HS-5 (cell line): ENCODE data around the gene KLHL30.
"Not testable (repeated sequence)": the region's sequence is repeated elsewhere in the genome, so short reads cannot be mapped to it uniquely, and the experiment has no call there.

Experiments used
- DNase-seq: peaks from one replicate; pipeline ENCODE4 v3.0.0-alpha.2; 2012; ENCODE audit warnings: low read depth

Gene KLHL30

DNA sequence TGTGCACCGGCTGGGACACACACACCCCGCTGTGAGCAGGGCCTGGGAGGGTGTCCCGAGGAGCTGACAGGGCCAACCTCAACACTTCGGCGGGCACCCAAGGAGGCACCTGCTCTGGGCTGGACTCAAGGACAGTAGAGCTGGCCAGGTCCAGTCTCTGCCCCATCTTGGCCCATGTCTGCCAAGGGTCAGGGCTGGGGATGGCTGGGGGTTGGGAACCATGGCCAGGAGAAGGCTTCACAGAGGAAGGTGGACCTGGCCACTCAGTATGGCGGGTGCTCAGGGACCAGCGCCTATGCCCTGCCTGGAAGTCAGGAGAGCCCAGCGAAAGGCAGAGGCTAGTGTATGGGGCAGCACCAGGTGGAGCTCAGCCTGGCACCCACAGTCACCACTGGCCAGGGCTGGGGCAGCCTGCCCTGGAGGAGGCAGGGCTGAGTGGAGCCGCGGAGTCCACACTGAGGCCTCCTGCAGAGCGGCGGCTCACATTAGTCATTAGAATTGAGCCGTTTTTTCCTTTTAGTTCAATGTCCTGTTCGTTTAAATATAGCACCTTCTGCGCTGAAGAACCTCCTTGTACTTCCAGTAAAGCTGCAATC, 24.5 kb downstream of the KLHL30 start:
- DNase-seq = no peak

DNA sequence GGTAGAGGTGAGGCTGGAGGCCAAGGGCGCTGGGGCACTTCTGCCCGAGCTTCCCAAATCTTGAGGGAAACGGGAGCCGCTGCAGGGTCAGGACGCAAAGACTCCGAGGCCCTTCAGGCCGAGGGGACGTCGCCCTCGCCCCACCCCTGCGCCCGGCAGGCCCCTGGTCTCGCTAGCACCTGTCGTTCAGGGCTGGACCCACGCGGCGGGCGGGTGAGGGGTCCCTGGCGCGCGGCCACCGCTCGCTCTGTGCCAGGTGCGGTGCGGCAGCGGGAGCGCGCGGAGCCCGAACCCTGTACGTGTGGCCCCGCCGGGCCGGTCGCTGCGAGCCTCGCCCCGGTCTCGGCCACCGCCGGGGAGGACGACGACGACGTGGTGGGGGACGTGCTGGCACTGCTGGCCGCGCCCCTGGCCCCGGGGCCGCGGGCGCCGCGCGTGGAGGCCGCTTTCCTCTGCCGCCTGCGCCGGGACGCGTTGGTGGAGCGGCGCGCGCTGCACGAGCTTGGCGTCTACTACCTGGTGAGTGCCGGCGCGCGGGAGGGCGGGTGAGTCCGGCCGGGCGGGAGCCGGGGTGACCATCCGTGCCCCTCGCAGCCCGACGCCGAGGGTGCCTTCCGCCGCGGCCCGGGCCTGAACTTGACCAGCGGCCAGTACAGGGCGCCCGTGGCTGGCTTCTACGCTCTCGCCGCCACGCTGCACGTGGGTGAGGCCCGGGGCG, 25.2 kb downstream of the KLHL30 start:
- no peak for DNase-seq

- DNase-seq = no peak
Observed at GRCh38 chr2:238164906-238165287, 26.4 kb downstream of the KLHL30 start.

DNA sequence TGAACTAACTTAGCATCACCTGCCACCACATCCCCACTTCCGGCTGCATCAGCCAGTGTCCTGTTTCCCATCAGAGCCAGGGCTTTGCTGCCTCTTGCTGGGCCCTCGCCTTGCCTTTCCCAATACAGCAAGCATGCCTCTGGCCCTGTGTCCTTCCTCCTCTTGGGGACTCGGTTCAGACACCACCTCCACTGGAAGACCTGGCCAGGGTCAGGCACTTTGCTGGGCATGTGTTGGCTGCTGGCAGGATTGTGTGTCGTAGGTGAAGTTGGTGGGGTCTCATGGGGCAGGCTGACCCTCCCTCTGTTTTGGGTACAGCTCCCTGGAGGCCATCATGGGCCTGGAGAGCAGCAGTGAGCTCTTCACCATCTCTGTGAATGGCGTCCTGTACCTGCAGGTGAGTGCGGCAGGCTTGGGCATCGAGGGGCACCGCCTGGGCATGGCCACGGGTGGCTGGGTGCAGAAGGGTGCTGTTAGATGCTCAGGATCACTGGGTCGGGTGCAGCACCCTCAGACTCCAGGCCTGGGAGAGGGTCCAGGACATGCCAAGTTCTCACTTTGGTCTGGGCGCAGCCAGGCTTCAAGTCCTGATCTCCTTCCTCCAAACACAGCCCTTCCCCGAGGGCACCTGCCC, 26.9 kb downstream of the KLHL30 start:
- DNase-seq = no peak

GRCh38 chr2:238166391-238167343, 28.2 kb downstream of the KLHL30 start:
- DNase-seq = no peak

- DNase-seq = no peak
Observed at GRCh38 chr2:238167344-238167715, 28.9 kb downstream of the KLHL30 start.

DNA sequence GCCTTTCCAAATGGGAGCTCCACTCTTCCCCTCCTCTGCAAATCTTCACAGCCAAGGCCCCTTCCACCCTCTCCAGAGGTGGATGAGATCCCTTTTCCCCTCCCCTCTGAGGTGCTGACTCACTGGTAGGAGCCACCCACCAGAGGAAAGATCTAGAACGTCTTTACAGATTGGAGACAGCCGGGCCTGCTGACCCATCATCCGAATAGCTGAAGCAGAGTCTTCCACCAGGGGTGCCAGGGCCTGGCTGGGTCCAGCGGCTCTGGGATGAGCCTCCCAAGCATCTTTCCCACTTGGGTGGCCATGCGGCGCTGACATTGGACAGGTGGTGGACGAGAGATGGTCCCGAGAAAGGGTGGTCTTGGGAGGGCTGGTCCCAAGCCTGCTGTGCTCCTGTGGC, 29.3 kb downstream of the KLHL30 start:
- no peak for DNase-seq

DNA sequence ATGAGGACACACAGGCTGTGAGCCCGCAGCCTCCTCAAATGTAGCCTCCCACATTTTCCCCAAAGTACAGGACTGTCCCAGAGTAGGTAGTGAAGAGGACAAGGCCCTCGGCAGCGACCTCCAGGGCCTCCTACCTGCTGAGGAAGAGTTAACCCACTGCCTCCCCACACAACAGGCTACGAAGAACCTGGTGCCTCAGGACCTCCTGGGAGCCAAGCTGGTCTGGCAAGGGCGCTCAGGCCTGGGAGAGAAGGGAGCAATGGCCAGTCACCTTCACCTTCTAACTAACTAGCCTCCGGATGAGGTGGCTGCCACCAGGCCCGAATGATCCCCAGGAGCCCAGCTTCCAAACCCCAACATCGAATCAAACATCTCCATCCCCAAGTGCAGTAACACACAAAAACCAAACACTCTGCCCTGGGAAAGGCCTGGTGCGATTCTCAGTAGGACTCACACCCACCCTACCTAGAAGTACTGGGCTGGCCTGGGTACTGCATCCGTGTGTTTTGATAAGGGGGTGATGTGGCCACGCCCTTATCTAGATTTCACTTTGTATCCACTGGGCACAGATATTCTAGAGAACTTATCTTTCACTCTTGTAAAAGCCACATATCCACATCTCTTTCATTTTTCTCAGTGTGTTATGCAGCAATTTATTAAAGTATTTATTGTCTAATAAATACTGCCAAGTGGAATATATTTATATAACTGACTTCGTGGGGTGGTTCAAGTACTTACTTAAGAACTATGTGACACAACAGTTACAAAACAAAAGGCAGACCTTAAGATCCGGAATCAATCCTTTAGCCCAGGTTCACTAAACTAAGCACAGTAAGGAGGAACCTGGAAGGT, 30.0 kb downstream of the KLHL30 start:
- DNase-seq = no peak

- peak; percentile 87 for DNase-seq
Observed at GRCh38 chr2:238169048-238169707, 30.7 kb downstream of the KLHL30 start.

DNA sequence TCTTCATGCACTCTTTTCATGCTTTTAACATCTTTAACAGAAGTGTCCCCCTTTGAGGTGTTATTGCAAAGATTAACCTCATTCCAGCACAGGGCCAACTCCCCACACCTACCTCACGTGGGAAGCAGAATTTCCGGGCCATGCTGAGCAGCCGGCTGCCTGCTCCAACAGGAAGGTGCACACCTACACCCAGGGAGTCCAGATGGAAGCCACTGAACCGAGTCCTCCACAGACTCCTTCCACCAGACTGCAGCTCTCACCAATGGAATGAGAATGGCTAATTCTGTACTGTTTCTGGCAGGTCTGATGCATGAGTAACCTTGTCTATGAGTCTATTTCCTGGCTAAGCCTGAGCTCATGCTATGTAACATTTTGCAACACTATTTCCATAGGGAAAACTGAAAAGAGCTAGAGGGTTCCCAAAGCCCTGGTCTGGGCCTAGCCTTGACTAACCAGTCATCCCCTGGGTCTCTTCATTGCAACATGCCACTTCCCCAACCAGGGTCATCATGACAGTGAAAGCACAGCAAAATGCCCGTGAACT, 31.3 kb downstream of the KLHL30 start:
- peak; percentile 99 for DNase-seq

DNA sequence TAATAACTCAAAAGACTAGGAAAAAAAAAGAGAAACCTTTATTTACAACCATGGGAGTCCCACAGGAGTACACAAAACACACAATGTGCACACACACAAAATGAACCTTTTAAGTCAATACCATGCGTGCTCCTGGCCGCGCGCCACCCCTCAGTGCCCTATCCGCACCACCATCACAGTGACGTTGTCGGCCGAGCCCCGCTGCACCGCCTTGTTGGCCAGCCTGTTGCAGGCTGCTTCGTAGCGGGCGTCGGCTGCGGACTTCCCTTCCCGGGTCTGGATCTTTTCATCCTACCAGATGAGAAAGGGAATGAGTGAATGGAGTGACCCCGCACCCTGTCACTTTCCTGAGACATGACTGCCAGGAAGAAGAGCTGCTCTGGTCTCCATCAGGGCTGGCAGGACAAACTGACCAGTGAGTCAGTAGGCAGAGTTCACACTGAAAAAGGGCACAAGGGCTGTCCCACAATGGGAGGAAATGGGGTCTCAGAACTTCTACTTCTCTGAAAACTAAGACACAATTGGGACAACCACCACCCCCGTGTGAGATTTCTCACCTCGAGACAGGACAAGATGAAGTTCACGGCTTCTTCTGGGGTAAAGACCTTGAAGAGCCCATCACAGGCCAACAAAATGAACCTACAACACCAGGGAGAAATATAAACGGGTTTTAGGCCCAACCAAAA, 32.1 kb downstream of the KLHL30 start:
- no peak for DNase-seq

GRCh38 chr2:238171072-238171431, 32.6 kb downstream of the KLHL30 start:
- DNase-seq = not testable (repeated sequence)

DNA sequence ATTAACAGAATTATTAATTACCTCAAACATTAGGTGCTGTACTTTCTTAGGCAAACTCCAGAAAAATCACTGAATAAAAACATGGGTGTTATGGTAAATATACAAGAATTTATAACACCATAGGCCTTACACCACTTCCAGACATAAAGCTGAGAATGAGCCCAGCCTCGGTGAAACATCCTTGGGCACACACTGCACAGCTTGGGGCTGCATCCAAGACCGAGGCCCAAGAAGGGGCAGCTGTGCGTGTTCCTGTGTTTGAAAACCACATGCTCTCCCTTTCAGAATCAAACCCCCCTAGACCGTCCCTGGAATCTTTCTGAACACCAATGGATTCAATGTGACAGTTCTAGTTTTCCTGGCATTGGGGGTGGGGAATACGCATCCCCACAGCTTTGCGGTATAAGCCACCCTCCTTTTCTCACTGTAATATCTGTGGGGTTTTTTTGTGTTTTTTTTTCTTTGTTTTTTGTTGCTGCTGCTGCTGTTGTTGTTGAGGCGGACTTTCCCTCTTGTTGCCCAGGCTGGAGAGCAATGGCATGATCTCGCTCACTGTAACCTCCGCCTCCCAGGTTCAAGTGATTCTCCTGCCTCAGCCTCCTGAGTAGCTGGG, 33.2 kb downstream of the KLHL30 start:
- no peak for DNase-seq

DNA sequence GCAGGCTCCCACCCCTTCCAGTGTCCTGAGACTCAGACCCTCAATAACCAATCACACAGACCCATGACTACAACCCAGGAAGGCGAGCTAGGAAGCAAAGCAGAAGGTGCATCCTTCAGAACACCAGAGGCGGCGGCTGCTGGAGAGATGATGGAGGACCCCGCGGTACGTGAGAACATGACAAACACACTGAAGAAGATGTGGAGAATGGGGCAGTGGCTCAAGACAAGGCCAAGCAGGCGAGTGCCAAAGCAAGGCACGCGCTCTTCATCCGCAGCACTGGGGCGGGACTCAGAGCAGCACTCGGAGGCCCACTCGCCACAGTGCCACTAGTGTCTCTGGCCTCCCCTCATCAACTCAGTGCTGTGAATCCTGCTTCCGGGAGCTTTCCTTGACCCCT, 34.0 kb downstream of the KLHL30 start:
- no peak for DNase-seq

DNA sequence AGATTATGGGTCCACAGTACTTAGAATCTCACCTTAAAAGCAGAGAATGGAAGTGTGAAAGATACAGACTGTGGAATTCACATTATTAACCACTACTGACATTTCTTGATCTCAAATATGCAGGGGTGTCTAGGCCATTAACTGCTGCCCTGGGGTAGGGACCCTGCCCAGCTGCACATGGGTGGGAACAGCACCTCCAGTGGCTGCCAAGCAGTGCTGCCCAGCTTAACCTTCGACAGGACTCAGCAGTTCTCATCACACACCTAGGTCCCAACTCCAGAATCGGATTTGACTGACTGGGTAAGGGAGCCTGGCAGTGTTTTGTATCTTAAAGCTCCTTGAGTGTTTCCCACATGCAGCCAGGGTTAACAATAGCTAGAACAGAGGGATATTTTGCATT, 35.2 kb downstream of the KLHL30 start:
- DNase-seq = no peak

DNA sequence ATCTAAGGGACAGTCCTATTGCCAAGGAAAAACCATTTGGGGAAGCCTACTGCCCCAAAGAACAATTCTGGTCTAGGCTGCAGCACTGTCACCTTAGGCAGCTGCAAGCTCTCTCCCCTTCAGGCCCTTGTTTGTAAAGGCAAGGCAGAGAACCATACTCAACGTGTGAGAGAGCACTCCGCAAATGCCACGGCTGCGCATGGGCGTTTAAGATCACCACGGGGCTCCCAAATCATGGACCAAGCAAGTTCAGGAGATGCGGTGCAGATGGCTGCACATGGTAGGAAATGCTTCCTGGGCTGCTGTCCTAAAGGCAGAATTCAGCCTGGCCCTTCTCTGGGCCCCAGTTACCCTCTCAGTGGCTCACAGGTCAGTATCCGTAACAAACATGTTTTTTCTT, 35.8 kb downstream of the KLHL30 start:
- no peak for DNase-seq

- no peak for DNase-seq
Observed at GRCh38 chr2:238174701-238175100, 36.2 kb downstream of the KLHL30 start.

DNA sequence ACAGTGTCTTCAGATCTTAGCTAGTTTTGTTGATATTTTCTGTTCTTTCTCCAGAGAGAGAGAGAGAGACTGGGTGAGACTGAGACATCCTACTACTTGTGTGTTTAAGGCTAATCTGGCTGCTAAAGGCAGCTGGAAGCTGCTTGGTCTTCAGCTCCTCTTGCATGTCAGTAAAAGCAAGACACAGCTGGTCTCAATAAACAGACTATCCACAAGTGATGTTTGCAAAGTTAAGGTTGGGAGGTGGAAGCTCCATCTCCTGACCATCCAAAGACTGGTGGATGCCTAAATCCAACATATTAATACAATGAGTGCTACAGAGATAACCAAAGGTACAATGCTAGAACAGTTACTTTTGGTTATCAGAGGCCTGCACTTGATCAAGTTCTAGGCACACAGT, 38.1 kb downstream of the KLHL30 start:
- DNase-seq = no peak

DNA sequence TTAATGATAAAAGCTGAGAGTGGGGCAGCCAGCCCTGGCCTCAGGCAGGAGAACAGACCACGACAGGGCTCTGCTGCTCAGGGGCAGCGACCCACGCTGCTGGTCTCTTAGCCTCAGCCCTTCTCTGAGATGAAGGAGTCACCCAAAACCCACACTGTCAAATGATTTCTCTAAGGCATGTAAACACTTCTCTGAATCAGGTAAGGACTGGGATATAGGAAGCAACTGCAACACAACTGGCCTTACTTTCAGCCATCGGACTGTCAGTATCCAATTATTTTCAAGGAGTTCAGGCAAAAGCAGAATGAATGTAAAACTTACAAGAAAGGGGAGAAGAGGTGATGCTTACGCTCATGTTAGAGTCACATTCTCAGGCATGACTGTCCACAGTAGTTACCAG, 42.1 kb downstream of the KLHL30 start:
- no peak for DNase-seq

GRCh38 chr2:238182362-238182761, 43.9 kb downstream of the KLHL30 start:
- no peak for DNase-seq
